Lung (tissue), 12 donors: Measurements from ENCODE around the gene CDKN2D. TPM values are rescaled to one million over a fixed set of nuclear protein-coding genes. Genes with fewer than 3 reads are reported as not detected.

ENCODE experiments used
- ATAC-seq: fragments of 200-7000 bp; cut with Tn5 transposase; one replicate; pipeline ENCODE4 v1.9.1; 2020; ENCODE audit warnings: moderate number of reproducible peaks; ENCODE audit not compliant: insufficient read depth, low FRiP score
- DNase-seq, 3 donors: peaks; one replicate each; pipeline ENCODE4 v3.0.0-alpha.2; 2013 to 2017
- H3K27ac ChIP-seq, 2 donors: one replicate each; pipeline ENCODE4 v1.5.1; 2013; ENCODE audit warnings: mild to moderate bottlenecking in 2 of 2, moderate library complexity in 2 of 2, control low read depth in 1 of 2, inconsistent platforms in 1 of 2, low read depth in 1 of 2, low read length in 1 of 2
- H3K27me3 ChIP-seq, 3 donors: one replicate each; pipeline ENCODE4 v1.5.1; 2013; ENCODE audit warnings: low read length in 2 of 3; ENCODE audit not compliant: control insufficient read depth in 3 of 3, insufficient read depth in 3 of 3
- H3K36me3 ChIP-seq, 4 donors: one replicate each; pipeline ENCODE4 v1.5.1; 2013; ENCODE audit warnings: low read length in 4 of 4, mild to moderate bottlenecking in 1 of 4, moderate library complexity in 1 of 4; ENCODE audit not compliant: control insufficient read depth in 4 of 4, insufficient read depth in 4 of 4
- H3K4me1 ChIP-seq, 5 donors: one replicate each; pipeline ENCODE4 v1.5.1; 2013; ENCODE audit warnings: low read length in 5 of 5, mild to moderate bottlenecking in 2 of 5, moderate library complexity in 1 of 5; ENCODE audit not compliant: control insufficient read depth in 5 of 5, insufficient read depth in 5 of 5
- H3K4me3 ChIP-seq: one replicate; pipeline ENCODE4 v1.5.1; 2013; ENCODE audit warnings: mild to moderate bottlenecking, control low read depth, moderate library complexity
- H3K9ac ChIP-seq, 2 donors: one replicate each; pipeline ENCODE4 v1.5.1; 2013; ENCODE audit warnings: low read length in 2 of 2, control low read depth in 1 of 2; ENCODE audit not compliant: insufficient read depth in 1 of 2
- H3K9me3 ChIP-seq, 4 donors: one replicate each; pipeline ENCODE4 v1.5.1; 2013; ENCODE audit warnings: low read length in 3 of 4, mild to moderate bottlenecking in 1 of 4, moderate library complexity in 1 of 4; ENCODE audit not compliant: control insufficient read depth in 4 of 4, insufficient read depth in 3 of 4
- WGBS, 2 donors: extraction: QIAGEN DNeasy Blood & Tissue Kit; methylation state at CpG; one replicate each; pipeline ENCODE4 v1.1.7; 2013; 5-methylcytosine and 5-hydroxymethylcytosine counted together
- polyA plus RNA-seq, 2 donors: library from polyadenylated mRNA; stranded (reverse); fragments of 200-250 nt; gene quantifications; one replicate each; pipeline ENCODE4 v1.2.1, GENCODE V29; 2013
- total RNA-seq, 2 donors: library from RNA; depleted of rRNA in 1 of 2; stranded (reverse); fragments of >200 nt in 1 of 2; gene quantifications; one replicate each; pipeline ENCODE4 v1.2.1, GENCODE V29; 2014 to 2021
- TF ChIP-seq, protein P1 (sequence below): IDR thresholded peaks from 2 replicates; pipeline ENCODE4 v1.5.1; 2012; ENCODE audit warnings: mild to moderate bottlenecking; ENCODE audit errors: control extremely low read depth, extremely low read depth
- donor health status: control.
- donor health status: control.
- donor health status: Bipolar disorder and iron deficiency.
- donor health status: healthy.
- donor health status: DM: yes; HTN: yes; CAD: no.

CDKN2D gene
- total and polyA plus RNA-seq, 4 donors = 12.5 to 74.9 (median 13.9) TPM

- 96% methylated on average over 33 of the region's 33 CpGs for WGBS, 2 donors
- no peak for DNase-seq
- no peak for ATAC-seq
- H3K27me3 ChIP-seq = no peaks in the 10 kb centered on the region
- no peak overlapping the region for H3K4me3 ChIP-seq
- TF ChIP-seq, protein P1, sequence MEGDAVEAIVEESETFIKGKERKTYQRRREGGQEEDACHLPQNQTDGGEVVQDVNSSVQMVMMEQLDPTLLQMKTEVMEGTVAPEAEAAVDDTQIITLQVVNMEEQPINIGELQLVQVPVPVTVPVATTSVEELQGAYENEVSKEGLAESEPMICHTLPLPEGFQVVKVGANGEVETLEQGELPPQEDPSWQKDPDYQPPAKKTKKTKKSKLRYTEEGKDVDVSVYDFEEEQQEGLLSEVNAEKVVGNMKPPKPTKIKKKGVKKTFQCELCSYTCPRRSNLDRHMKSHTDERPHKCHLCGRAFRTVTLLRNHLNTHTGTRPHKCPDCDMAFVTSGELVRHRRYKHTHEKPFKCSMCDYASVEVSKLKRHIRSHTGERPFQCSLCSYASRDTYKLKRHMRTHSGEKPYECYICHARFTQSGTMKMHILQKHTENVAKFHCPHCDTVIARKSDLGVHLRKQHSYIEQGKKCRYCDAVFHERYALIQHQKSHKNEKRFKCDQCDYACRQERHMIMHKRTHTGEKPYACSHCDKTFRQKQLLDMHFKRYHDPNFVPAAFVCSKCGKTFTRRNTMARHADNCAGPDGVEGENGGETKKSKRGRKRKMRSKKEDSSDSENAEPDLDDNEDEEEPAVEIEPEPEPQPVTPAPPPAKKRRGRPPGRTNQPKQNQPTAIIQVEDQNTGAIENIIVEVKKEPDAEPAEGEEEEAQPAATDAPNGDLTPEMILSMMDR = no peak
- H3K4me1 ChIP-seq = no peaks in the 10 kb centered on the region
- peaks cover 14 to 73% (median 31%) of the 10 kb centered on the region in 4 donors for H3K36me3 ChIP-seq
- H3K9ac ChIP-seq = no peak overlapping the region
- H3K9me3 ChIP-seq = no peaks in the 10 kb centered on the region
- H3K27ac ChIP-seq = no peak overlapping the region
Measured at GRCh38 chr19:10557603-10558197, 11.1 kb downstream of the CDKN2D start.

- TF ChIP-seq, protein P1 = no peak
- ATAC-seq (no peak), DNase-seq (no peak)
- Histone ChIP-seq H3K27ac (no peak overlapping the region), H3K9me3 (peaks cover 0 to 5% (median 0%) of the 10 kb centered on the region in 4 donors), H3K4me3 (no peak overlapping the region), H3K9ac (no peak overlapping the region), H3K4me1 (no peaks in the 10 kb centered on the region), H3K27me3 (no peaks in the 10 kb centered on the region), H3K36me3 (peaks cover 14 to 73% (median 37%) of the 10 kb centered on the region in 4 donors)
- 54 to 74% methylated on average over 7 of the region's 7 CpGs for WGBS, 2 donors
Measured at GRCh38 chr19:10555610-10555973, 13.2 kb downstream of the CDKN2D start.

GRCh38 chr19:10554760-10555609 is 13.8 kb downstream of the CDKN2D start:
- 88% methylated on average over 30 of the region's 30 CpGs for WGBS, 2 donors
- no peak for DNase-seq
- Histone ChIP-seq H3K27ac (no peak overlapping the region), H3K9me3 (peaks cover 0 to 5% (median 0%) of the 10 kb centered on the region in 4 donors), H3K27me3 (no peaks in the 10 kb centered on the region), H3K9ac (no peak overlapping the region), H3K36me3 (peaks cover 13 to 75% (median 35%) of the 10 kb centered on the region in 4 donors), H3K4me3 (no peak overlapping the region), H3K4me1 (no peaks in the 10 kb centered on the region)
- TF ChIP-seq, protein P1 = no peak
- no peak for ATAC-seq
